CD4-positive, CD25-positive, alpha-beta regulatory T cell (primary cell): ENCODE data around the gene CLEC4D. TPM values are rescaled to one million over a fixed set of nuclear protein-coding genes. Genes with fewer than 3 reads are reported as not detected.
A peak's percentile ranks its signal among the peaks of the same experiment; 100 is the strongest.
"Not testable (repeated sequence)": the region's sequence is repeated elsewhere in the genome, so short reads cannot be mapped to it uniquely, and the experiment has no call there.

Experiments
- ATAC-seq, 2 donors: fragments of 150-1000 bp; cut with Tn5 transposase; one replicate each; pipeline ENCODE4 v1.10.0; 2021; ENCODE audit warnings: low read depth in 2 of 2, moderate number of reproducible peaks in 2 of 2, moderate library complexity in 1 of 2
- DNase-seq, 3 donors: peaks; one replicate each; pipeline versions ENCODE4 v3.0.0 to v3.0.0-alpha.2; 2012 to 2022; ENCODE audit warnings: mixed read lengths in 1 of 3
- H3K27ac ChIP-seq: one replicate; pipeline ENCODE4 v1.7.0; 2013; ENCODE audit warnings: mild to moderate bottlenecking, low read length; ENCODE audit not compliant: insufficient read depth, poor library complexity, severe bottlenecking
- H3K27me3 ChIP-seq: one replicate; pipeline ENCODE4 v1.7.0; 2013; ENCODE audit warnings: low read length; ENCODE audit not compliant: control insufficient read depth, insufficient read depth
- H3K36me3 ChIP-seq: one replicate; pipeline ENCODE4 v1.7.0; 2013; ENCODE audit warnings: mild to moderate bottlenecking, low read length, moderate library complexity; ENCODE audit not compliant: control insufficient read depth, insufficient read depth
- H3K4me1 ChIP-seq: 2 replicates; pipeline ENCODE4 v1.7.0; 2013; ENCODE audit warnings: mild to moderate bottlenecking, low read length; ENCODE audit not compliant: insufficient read depth, control insufficient read depth, poor library complexity, severe bottlenecking
- H3K4me3 ChIP-seq: one replicate; pipeline ENCODE4 v1.7.0; 2013; ENCODE audit warnings: low read depth, mild to moderate bottlenecking, low read length, moderate library complexity
- H3K9me3 ChIP-seq, 2 experiments: 1 replicate in 1 of 2; 2 replicates in 1 of 2; pipeline ENCODE4 v1.7.0; 2013; ENCODE audit warnings: low read length in 2 of 2, mild to moderate bottlenecking in 1 of 2, moderate library complexity in 1 of 2; ENCODE audit not compliant: control insufficient read depth in 2 of 2
- H3K27ac Mint-ChIP-seq, 3 donors: one replicate each; pipeline ENCODE4 v1.8.0; 2020 to 2022; ENCODE audit warnings: mild to moderate bottlenecking in 3 of 3, mixed read lengths in 3 of 3, moderate library complexity in 2 of 3
- H3K27me3 Mint-ChIP-seq: one replicate; pipeline ENCODE4 v1.8.0; 2022; ENCODE audit warnings: mild to moderate bottlenecking, mixed read lengths
- H3K36me3 Mint-ChIP-seq: one replicate; pipeline ENCODE4 v1.8.0; 2020; ENCODE audit warnings: mixed read lengths
- H3K4me1 Mint-ChIP-seq, 4 donors: one replicate each; pipeline ENCODE4 v1.8.0; 2020 to 2022; ENCODE audit warnings: mixed read lengths in 4 of 4, mild to moderate bottlenecking in 1 of 4
- H3K4me3 Mint-ChIP-seq, 4 donors: one replicate each; pipeline ENCODE4 v1.8.0; 2020 to 2022; ENCODE audit warnings: mild to moderate bottlenecking in 4 of 4, mixed read lengths in 4 of 4, moderate library complexity in 3 of 4
- H3K9me3 Mint-ChIP-seq, 7 donors: one replicate each; pipeline ENCODE4 v1.8.0; 2020 to 2022; ENCODE audit warnings: mixed read lengths in 7 of 7, mild to moderate bottlenecking in 3 of 7, moderate library complexity in 2 of 7
- polyA plus RNA-seq, 4 donors: library from polyadenylated mRNA; unstranded; fragments of 300-500 nt; fragmentation: Illumina TruSeq; gene quantifications; one replicate each; pipeline ENCODE4 v1.2.3, GENCODE V29; 2021
- total RNA-seq: library from RNA; stranded (reverse); gene quantifications from one replicate; pipeline ENCODE4 v1.2.3, GENCODE V29; 2022

Gene CLEC4D
- total and polyA plus RNA-seq, 5 donors from 2014 or later = not detected

- Mint-ChIP-seq H3K27ac (peak within 1 kb of the TSS in 1 of 3 donors; percentile 45), H3K27me3 (peaks cover 16% of the 10 kb centered on the region)
- DNase-seq, H3K36me3 ChIP-seq, H3K27ac ChIP-seq, H3K9me3 Mint-ChIP-seq, H3K4me3 Mint-ChIP-seq, H3K4me1 Mint-ChIP-seq, H3K4me1 ChIP-seq, ATAC-seq, H3K27me3 ChIP-seq, H3K9me3 ChIP-seq, H3K4me3 ChIP-seq, H3K36me3 Mint-ChIP-seq: not testable (repeated sequence)
These were observed 27.5 kb downstream of the CLEC4D start, which contains the start of gene CLEC4E for GRCh38 chr12:8540831-8541230. Gene CLEC4E (minus strand): TSS chr12:8540905. CDS start chr12:8540797, 108 bp downstream.

- H3K9me3 ChIP-seq = no peaks in the 10 kb centered on the region
- Mint-ChIP-seq H3K36me3 (no peaks in the 10 kb centered on the region), H3K27me3 (peaks cover 16% of the 10 kb centered on the region), H3K4me1 (peaks cover 0 to 8% (median 3%) of the 10 kb centered on the region in 4 donors), H3K4me3 (no peak overlapping the region), H3K9me3 (peaks cover 0 to 3% (median 0%) of the 10 kb centered on the region in 7 donors), H3K27ac (no peak overlapping the region)
- no peaks in the 10 kb centered on the region for H3K36me3 ChIP-seq
- H3K27me3 ChIP-seq = peaks cover 2% of the 10 kb centered on the region
- H3K27ac ChIP-seq = no peak overlapping the region
- H3K4me1 ChIP-seq = no peaks in the 10 kb centered on the region
- DNase-seq (no peak), ATAC-seq (no peak)
- no peak overlapping the region for H3K4me3 ChIP-seq
These were observed 28.3 kb downstream of the CLEC4D start for GRCh38 chr12:8541562-8541961.

GRCh38 chr12:8544295-8544694, 31.0 kb downstream of the CLEC4D start:
- Mint-ChIP-seq H3K4me3 (peak overlapping the region in 2 of 4 donors; percentile 31 to 37), H3K9me3 (peaks cover 0 to 3% (median 0%) of the 10 kb centered on the region in 7 donors), H3K27me3 (peaks cover 27% of the 10 kb centered on the region), H3K27ac (no peak overlapping the region), H3K36me3 (no peaks in the 10 kb centered on the region), H3K4me1 (peaks cover 0 to 8% (median 3%) of the 10 kb centered on the region in 4 donors)
- Histone ChIP-seq H3K27me3 (peaks cover 2% of the 10 kb centered on the region), H3K36me3 (no peaks in the 10 kb centered on the region), H3K4me1 (no peaks in the 10 kb centered on the region), H3K9me3 (no peaks in the 10 kb centered on the region), H3K27ac (no peak overlapping the region), H3K4me3 (peak overlapping the region; percentile 28)
- ATAC-seq (peak; percentile 77 to 78), DNase-seq (peak; percentile 49 to 75 (median 74))

- Mint-ChIP-seq H3K36me3 (no peaks in the 10 kb centered on the region), H3K4me3 (no peak overlapping the region), H3K4me1 (peaks cover 0 to 8% (median 3%) of the 10 kb centered on the region in 4 donors), H3K9me3 (peaks cover 0 to 2% (median 0%) of the 10 kb centered on the region in 7 donors), H3K27me3 (peaks cover 26% of the 10 kb centered on the region), H3K27ac (no peak overlapping the region)
- no peaks in the 10 kb centered on the region for H3K9me3 ChIP-seq
- no peak overlapping the region for H3K4me3 ChIP-seq
- no peaks in the 10 kb centered on the region for H3K36me3 ChIP-seq
- no peaks in the 10 kb centered on the region for H3K27me3 ChIP-seq
- H3K27ac ChIP-seq = no peak overlapping the region
- ATAC-seq (no peak), DNase-seq (no peak)
- no peaks in the 10 kb centered on the region for H3K4me1 ChIP-seq
These were observed 33.3 kb downstream of the CLEC4D start for GRCh38 chr12:8546591-8546990.

- Mint-ChIP-seq H3K4me3 (no peak overlapping the region), H3K27ac (no peak overlapping the region), H3K9me3 (no peaks in the 10 kb centered on the region), H3K36me3 (no peaks in the 10 kb centered on the region), H3K27me3 (peaks cover 26% of the 10 kb centered on the region), H3K4me1 (peaks cover 0 to 8% (median 3%) of the 10 kb centered on the region in 4 donors)
- no peaks in the 10 kb centered on the region for H3K4me1 ChIP-seq
- no peaks in the 10 kb centered on the region for H3K36me3 ChIP-seq
- ATAC-seq (no peak), DNase-seq (no peak)
- H3K9me3 ChIP-seq = no peaks in the 10 kb centered on the region
- H3K4me3 ChIP-seq = no peak overlapping the region
- H3K27ac ChIP-seq = no peak overlapping the region
- peaks cover 3% of the 10 kb centered on the region for H3K27me3 ChIP-seq
These were observed 34.3 kb downstream of the CLEC4D start for GRCh38 chr12:8547645-8548044.

- no peak for ATAC-seq
- no peak overlapping the region for H3K27ac ChIP-seq
- no peaks in the 10 kb centered on the region for H3K36me3 ChIP-seq
- no peaks in the 10 kb centered on the region for H3K4me1 ChIP-seq
- no peak for DNase-seq
- Mint-ChIP-seq H3K27me3 (peaks cover 26% of the 10 kb centered on the region), H3K27ac (no peak overlapping the region), H3K4me3 (no peak overlapping the region), H3K4me1 (peaks cover 0 to 8% (median 3%) of the 10 kb centered on the region in 4 donors), H3K9me3 (no peaks in the 10 kb centered on the region), H3K36me3 (no peaks in the 10 kb centered on the region)
- H3K27me3 ChIP-seq = peaks cover 3% of the 10 kb centered on the region
- no peaks in the 10 kb centered on the region for H3K9me3 ChIP-seq
- no peak overlapping the region for H3K4me3 ChIP-seq
These were observed 34.9 kb downstream of the CLEC4D start for GRCh38 chr12:8548192-8548591.

- Mint-ChIP-seq H3K27ac (no peak overlapping the region), H3K4me1 (peaks cover 0 to 4% (median 2%) of the 10 kb centered on the region in 4 donors), H3K4me3 (no peak overlapping the region), H3K36me3 (no peaks in the 10 kb centered on the region), H3K27me3 (peaks cover 22% of the 10 kb centered on the region), H3K9me3 (no peaks in the 10 kb centered on the region)
- Histone ChIP-seq H3K27me3 (peaks cover 3% of the 10 kb centered on the region), H3K9me3 (no peaks in the 10 kb centered on the region), H3K27ac (no peak overlapping the region), H3K4me3 (no peak overlapping the region), H3K36me3 (no peaks in the 10 kb centered on the region), H3K4me1 (no peaks in the 10 kb centered on the region)
- no peak for DNase-seq
- ATAC-seq = no peak
These were observed 36.1 kb downstream of the CLEC4D start for GRCh38 chr12:8549381-8549780.

- DNase-seq (no peak), ATAC-seq (no peak)
- Mint-ChIP-seq H3K27me3 (peaks cover 12% of the 10 kb centered on the region), H3K27ac (no peak overlapping the region), H3K4me1 (no peaks in the 10 kb centered on the region), H3K4me3 (no peak overlapping the region), H3K36me3 (no peaks in the 10 kb centered on the region), H3K9me3 (no peaks in the 10 kb centered on the region)
- Histone ChIP-seq H3K4me3 (no peak overlapping the region), H3K27me3 (peaks cover 3% of the 10 kb centered on the region), H3K4me1 (no peaks in the 10 kb centered on the region), H3K27ac (no peak overlapping the region), H3K9me3 (no peaks in the 10 kb centered on the region), H3K36me3 (no peaks in the 10 kb centered on the region)
These were observed 39.9 kb downstream of the CLEC4D start for GRCh38 chr12:8553088-8553627.
